Vagina (tissue), 2 donors: ENCODE results near the gene CCDC85C.

Experiments used
- POLR2A ChIP-seq, 2 donors: fragments of 450-650 bp; IDR thresholded peaks; one replicate each; pipeline ENCODE4 v1.6.1; 2017; ENCODE audit warnings: antibody characterized with exemption in 2 of 2, mild to moderate bottlenecking in 2 of 2, moderate library complexity in 2 of 2
- POLR2AphosphoS5 ChIP-seq, 2 donors: sonication (generic); formaldehyde crosslinking; IDR thresholded peaks; one replicate each; pipeline ENCODE4 v1.9.0; 2017; ENCODE audit warnings: antibody characterized with exemption in 2 of 2, mild to moderate bottlenecking in 2 of 2, low read depth in 1 of 2; ENCODE audit not compliant: insufficient read depth in 1 of 2

- no peak for TF ChIP-seq POLR2AphosphoS5 (IDR thresholded peaks at IDR 0.05; ENCODE audit: insufficient read depth in 1 of 2, low read depth in 1 of 2)
- no peak for TF ChIP-seq POLR2A (IDR thresholded peaks at IDR 0.05)
Measured at GRCh38 chr14:99510556-99511139, 93.4 kb downstream of the CCDC85C start.
